GM23338 (cell line): ENCODE measurements around the gene CNTN5. TPM values are rescaled to one million over a fixed set of nuclear protein-coding genes. Genes with fewer than 3 reads are reported as not detected.

Experiments used
- ATAC-seq: fragments of 200-7000 bp; cut with Tn5 transposase; 3 replicates; pipeline ENCODE4 v1.9.1; 2020
- DNase-seq: peaks from one replicate; pipeline ENCODE4 v3.0.0-alpha.2; 2015; ENCODE audit warnings: low spot score
- H2AFZ ChIP-seq: fragments of 200-600 bp; sonication (generic); 2 replicates; pipeline ENCODE4 v1.8.0; 2016; ENCODE audit warnings: antibody characterized with exemption, mild to moderate bottlenecking, moderate library complexity
- H3F3A ChIP-seq: fragments of 200-600 bp; sonication (generic); replicated peaks from 2 replicates; pipeline ENCODE4 v1.8.0; 2017; ENCODE audit warnings: antibody characterized with exemption, mixed run types, low read depth
- H3K27ac ChIP-seq: fragments of 200-600 bp; sonication (generic); 2 replicates; pipeline ENCODE4 v1.6.1; 2016; ENCODE audit warnings: low read depth
- H3K27me3 ChIP-seq: fragments of 200-600 bp; sonication (generic); 2 replicates; pipeline ENCODE4 v1.8.0; 2016; ENCODE audit warnings: mild to moderate bottlenecking, mixed run types, moderate library complexity; ENCODE audit not compliant: insufficient read depth
- H3K36me3 ChIP-seq: fragments of 200-600 bp; sonication (generic); 2 replicates; pipeline ENCODE4 v1.8.0; 2016; ENCODE audit warnings: mild to moderate bottlenecking; ENCODE audit not compliant: insufficient read depth
- H3K4me1 ChIP-seq: fragments of 200-600 bp; sonication (generic); 2 replicates; pipeline ENCODE4 v1.8.0; 2016; ENCODE audit warnings: mild to moderate bottlenecking, moderate library complexity; ENCODE audit not compliant: insufficient read depth
- H3K4me2 ChIP-seq: fragments of 200-600 bp; sonication (generic); 2 replicates; pipeline ENCODE4 v1.7.1; 2017; ENCODE audit warnings: mixed run types
- H3K4me3 ChIP-seq: fragments of 200-600 bp; sonication (generic); 2 replicates; pipeline ENCODE4 v1.6.1; 2016; ENCODE audit warnings: mixed run types
- H3K79me2 ChIP-seq: fragments of 200-600 bp; sonication (generic); replicated peaks from 2 replicates; pipeline ENCODE4 v1.8.0; 2017; ENCODE audit warnings: mild to moderate bottlenecking; ENCODE audit not compliant: insufficient read depth
- H3K9me2 ChIP-seq: fragments of 200-600 bp; sonication (generic); 2 replicates; pipeline ENCODE4 v1.8.0; 2017; ENCODE audit not compliant: insufficient read depth
- H4K20me1 ChIP-seq: fragments of 200-600 bp; sonication (generic); replicated peaks from 2 replicates; pipeline ENCODE4 v1.8.0; 2017; ENCODE audit warnings: mild to moderate bottlenecking; ENCODE audit not compliant: insufficient read depth
- H3K27ac Mint-ChIP-seq: 2 replicates; pipeline ENCODE4 v1.8.0; 2020; ENCODE audit warnings: inconsistent platforms, mild to moderate bottlenecking, moderate library complexity, mixed read lengths
- H3K27me3 Mint-ChIP-seq: 3 replicates; pipeline ENCODE4 v1.8.0; 2022; ENCODE audit warnings: low read depth, mild to moderate bottlenecking, moderate library complexity, mixed read lengths, inconsistent platforms; ENCODE audit not compliant: insufficient read depth, poor library complexity
- H3K36me3 Mint-ChIP-seq: 3 replicates; pipeline ENCODE4 v1.8.0; 2021; ENCODE audit warnings: low read depth, mild to moderate bottlenecking, inconsistent platforms, moderate library complexity, mixed read lengths
- H3K4me1 Mint-ChIP-seq: 3 replicates; pipeline ENCODE4 v1.8.0; 2020; ENCODE audit warnings: mild to moderate bottlenecking, inconsistent platforms, mixed read lengths
- H3K4me3 Mint-ChIP-seq: 3 replicates; pipeline ENCODE4 v1.8.0; 2021; ENCODE audit warnings: moderate library complexity, mild to moderate bottlenecking, inconsistent platforms, mixed read lengths
- H3K9me3 Mint-ChIP-seq: 3 replicates; pipeline ENCODE4 v1.8.0; 2020; ENCODE audit warnings: moderate library complexity, mild to moderate bottlenecking, inconsistent platforms, mixed read lengths
- ETS1 ChIP-seq: IDR thresholded peaks from 2 replicates; pipeline ENCODE4 v1.6.1; 2016; ENCODE audit warnings: antibody characterized with exemption
- EZH2 ChIP-seq: fragments of 200-600 bp; sonication (generic); IDR thresholded peaks from one replicate; pipeline ENCODE4 v1.8.0; 2017; ENCODE audit warnings: antibody characterized with exemption, mild to moderate bottlenecking, low read depth; ENCODE audit not compliant: unreplicated experiment
- JUNB ChIP-seq: IDR thresholded peaks from one replicate; pipeline ENCODE4 v1.6.1; 2016; ENCODE audit warnings: antibody characterized with exemption; ENCODE audit not compliant: unreplicated experiment
- NANOG ChIP-seq: IDR thresholded peaks from 2 replicates; pipeline ENCODE4 v1.6.1; 2016; ENCODE audit warnings: antibody characterized with exemption, borderline replicate concordance
- POLR2AphosphoS5 ChIP-seq: IDR thresholded peaks from 2 replicates; pipeline ENCODE4 v1.6.1; 2016; ENCODE audit warnings: antibody characterized with exemption, low read depth
- REST ChIP-seq: IDR thresholded peaks from one replicate; pipeline ENCODE4 v1.6.1; 2018; ENCODE audit warnings: antibody characterized with exemption; ENCODE audit not compliant: unreplicated experiment
- STAT1 ChIP-seq: IDR thresholded peaks from one replicate; pipeline ENCODE4 v1.6.1; 2016; ENCODE audit warnings: antibody characterized with exemption; ENCODE audit not compliant: unreplicated experiment
- ZNF114 ChIP-seq: fragments of 250-450 bp; sonication (Bioruptor Pico); IDR thresholded peaks from 2 replicates; pipeline ENCODE4 v1.5.0; 2020; ENCODE audit warnings: mild to moderate bottlenecking, moderate library complexity
- ZNF462 ChIP-seq: fragments of 250-450 bp; sonication (Bioruptor Pico); IDR thresholded peaks from 2 replicates; pipeline ENCODE4 v1.5.0; 2020; ENCODE audit warnings: mild to moderate bottlenecking, moderate library complexity
- polyA plus RNA-seq: library from polyadenylated mRNA; unstranded; fragments of >200 nt; fragmentation: Nextera tagmentation; extraction: Ambion mirVana; gene quantifications from 2 replicates; pipeline ENCODE4 v1.2.1, GENCODE V29; 2016
- total RNA-seq: library from RNA; depleted of rRNA; stranded (reverse); fragments of >200 nt; shearing (Covaris generic); gene quantifications from 2 replicates; pipeline ENCODE4 v1.2.3, GENCODE V29; 2014

CNTN5 gene
- total and polyA plus RNA-seq, 2 experiments from 2014 or later = not detected

GRCh38 chr11:100182927-100183326 is 1162.2 kb downstream of the CNTN5 start:
- DNase-seq (no peak), ATAC-seq (no peak)
- H3K4me1 ChIP-seq = peaks cover 11% of the 10 kb centered on the region
- peaks cover 6% of the 10 kb centered on the region; the same call in 2 of the 3 replicates for H3K9me3 Mint-ChIP-seq
- H3K4me3 ChIP-seq = no peak overlapping the region
- H3K79me2 ChIP-seq = no peaks in the 10 kb centered on the region
- H3F3A ChIP-seq = no peaks in the 10 kb centered on the region
- no peak overlapping the region for H3K4me3 Mint-ChIP-seq
- H3K27me3 ChIP-seq = no peaks in the 10 kb centered on the region
- no peak for TF ChIP-seq ETS1
- no peak for TF ChIP-seq STAT1
- no peak for TF ChIP-seq EZH2
- no peak for TF ChIP-seq ZNF462 (CRISPR knock-in tag)
- TF ChIP-seq REST = no peak
- TF ChIP-seq ZNF114 = no peak
- TF ChIP-seq NANOG = no peak
- TF ChIP-seq JUNB = no peak
- no peak for TF ChIP-seq POLR2AphosphoS5
- peaks cover 10% of the 10 kb centered on the region; the same call in 2 of the 3 replicates for H3K4me1 Mint-ChIP-seq
- H3K4me2 ChIP-seq = no peak overlapping the region
- H3K27ac ChIP-seq = no peak overlapping the region
- no peaks in the 10 kb centered on the region for H4K20me1 ChIP-seq
- no peaks in the 10 kb centered on the region for H3K36me3 Mint-ChIP-seq
- H3K9me2 ChIP-seq = no peaks in the 10 kb centered on the region
- no peak overlapping the region for H2AFZ ChIP-seq
- H3K27ac Mint-ChIP-seq = no peak overlapping the region
- H3K27me3 Mint-ChIP-seq = no peaks in the 10 kb centered on the region
- H3K36me3 ChIP-seq = no peaks in the 10 kb centered on the region
